B cell (primary cell): ENCODE results near the gene AKIRIN1. TPM values are rescaled to one million over a fixed set of nuclear protein-coding genes. Genes with fewer than 3 reads are reported as not detected.
"Not testable (repeated sequence)": the region's sequence is repeated elsewhere in the genome, so short reads cannot be mapped to it uniquely, and the experiment has no call there.

ENCODE experiments used
- ATAC-seq: fragments of 200-7000 bp; cut with Tn5 transposase; one replicate; pipeline ENCODE4 v1.10.0; 2021; ENCODE audit warnings: low read depth, mild to moderate bottlenecking, moderate number of reproducible peaks, moderate library complexity
- CTCF ChIA-PET: fragments of 350-600 bp; sonication (Branson Sonifier 250); formaldehyde crosslinking; loops from one replicate; lab custom pipeline; 2021; ENCODE audit warnings: antibody characterized with exemption, inconsistent platforms; lab: Charles Lee
- POLR2A ChIA-PET: fragments of 350-600 bp; sonication (Branson Sonifier 250); formaldehyde crosslinking; loops from one replicate; lab custom pipeline; 2021; ENCODE audit warnings: antibody characterized with exemption; lab: Charles Lee
- DNase-seq: peaks from one replicate; pipeline ENCODE4 v3.0.0; 2013
- H2AFZ ChIP-seq: 2 replicates; pipeline ENCODE4 v1.6.1; 2012; ENCODE audit warnings: mild to moderate bottlenecking, low read depth, low read length; ENCODE audit not compliant: insufficient read depth, poor library complexity, severe bottlenecking
- H3K27ac ChIP-seq, 2 donors: 1 replicate in 1 of 2; 2 replicates in 1 of 2; pipeline ENCODE4 v1.5.1; 2012 to 2013; ENCODE audit warnings: low read length in 2 of 2, mild to moderate bottlenecking in 2 of 2, moderate library complexity in 1 of 2
- H3K27me3 ChIP-seq, 4 experiments: fragments of 200-600 bp in 1 of 4; sonication (generic) in 1 of 4; replicated peaks in 1 of 4; 1 replicate in 2 of 4; 2 replicates in 2 of 4; pipeline versions ENCODE4 v1.6.1 to v1.7.0; 2013 to 2016; ENCODE audit warnings: low read length in 3 of 4, mild to moderate bottlenecking in 2 of 4, mixed read lengths in 1 of 4, moderate library complexity in 1 of 4; ENCODE audit not compliant: insufficient read depth in 4 of 4, control insufficient read depth in 3 of 4; ENCODE audit errors: control extremely low read depth in 1 of 4
- H3K36me3 ChIP-seq, 2 experiments: replicated peaks in 1 of 2; 1 replicate in 1 of 2; 2 replicates in 1 of 2; pipeline versions ENCODE4 v1.6.1 to v1.7.1; 2013; ENCODE audit warnings: low read length in 1 of 2; ENCODE audit not compliant: insufficient read depth in 2 of 2, control insufficient read depth in 1 of 2; ENCODE audit errors: control extremely low read depth in 1 of 2, extremely low read depth in 1 of 2
- H3K4me1 ChIP-seq, 2 donors: fragments of 200-600 bp in 1 of 2; sonication (generic) in 1 of 2; 1 replicate in 1 of 2; 2 replicates in 1 of 2; pipeline versions ENCODE4 v1.5.1 to v1.6.1; 2013 to 2017; ENCODE audit warnings: low read length in 2 of 2; ENCODE audit not compliant: control insufficient read depth in 2 of 2, insufficient read depth in 2 of 2
- H3K4me2 ChIP-seq: replicated peaks from 2 replicates; pipeline ENCODE3; 2012; ENCODE audit warnings: mild to moderate bottlenecking, low read depth, low read length; ENCODE audit not compliant: poor library complexity, severe bottlenecking
- H3K4me3 ChIP-seq, 5 experiments: fragments of 200-600 bp in 1 of 5; sonication (generic) in 1 of 5; 1 replicate in 3 of 5; 2 replicates in 2 of 5; pipeline versions ENCODE4 v1.5.1 to v1.7.0; 2011 to 2016; ENCODE audit warnings: low read length in 4 of 5, mild to moderate bottlenecking in 4 of 5, low read depth in 2 of 5, control low read depth in 1 of 5, moderate library complexity in 1 of 5; ENCODE audit not compliant: insufficient read depth in 1 of 5; ENCODE audit errors: control extremely low read depth in 1 of 5, extremely low read depth in 1 of 5
- H3K79me2 ChIP-seq: fragments of 200-600 bp; sonication (generic); one replicate; pipeline ENCODE4 v1.6.0; 2016; ENCODE audit warnings: low read length; ENCODE audit not compliant: control insufficient read depth, insufficient read depth
- H3K9ac ChIP-seq: fragments of 200-600 bp; sonication (generic); 2 replicates; pipeline ENCODE4 v1.6.1; 2017; ENCODE audit warnings: mild to moderate bottlenecking, low read length, moderate library complexity
- H3K9me3 ChIP-seq, 3 donors: one replicate each; pipeline versions ENCODE4 v1.6.1 to v1.7.1; 2013; ENCODE audit warnings: low read length in 2 of 3; ENCODE audit not compliant: control insufficient read depth in 2 of 3, insufficient read depth in 1 of 3; ENCODE audit errors: control extremely low read depth in 1 of 3
- H4K20me1 ChIP-seq: 2 replicates; pipeline ENCODE4 v1.6.0; 2012; ENCODE audit warnings: mild to moderate bottlenecking, low read length; ENCODE audit not compliant: insufficient read depth, control insufficient read depth, poor library complexity, severe bottlenecking
- H3K27ac Mint-ChIP-seq: one replicate; pipeline ENCODE4 v1.8.0; 2021; ENCODE audit warnings: mixed read lengths
- H3K27me3 Mint-ChIP-seq: one replicate; pipeline ENCODE4 v1.8.0; 2021; ENCODE audit warnings: mixed read lengths
- H3K4me1 Mint-ChIP-seq: one replicate; pipeline ENCODE4 v1.8.0; 2021; ENCODE audit warnings: mixed read lengths
- H3K4me3 Mint-ChIP-seq: one replicate; pipeline ENCODE4 v1.8.0; 2021; ENCODE audit warnings: mixed read lengths
- H3K9me3 Mint-ChIP-seq: one replicate; pipeline ENCODE4 v1.8.0; 2022; ENCODE audit warnings: mixed read lengths; ENCODE audit not compliant: insufficient read depth
- CTCF ChIP-seq: fragments of 200-600 bp; IDR thresholded peaks from one replicate; pipeline ENCODE4 v1.8.0; 2022; ENCODE audit warnings: antibody characterized with exemption, mild to moderate bottlenecking
- EZH2 ChIP-seq: IDR thresholded peaks from 2 replicates; pipeline ENCODE4 v1.6.1; 2012; ENCODE audit warnings: borderline replicate concordance, low read depth, mild to moderate bottlenecking, moderate library complexity, low read length; ENCODE audit not compliant: insufficient read depth, poor library complexity, severe bottlenecking
- WGBS: methylation state at CpG from one replicate; pipeline ENCODE4 v1.1.5; 2013; ENCODE audit warnings: missing lambda C conversion rate; ENCODE audit not compliant: insufficient coverage; 5-methylcytosine and 5-hydroxymethylcytosine counted together
- intact Hi-C: fragments of 100-400 bp; cut with micrococcal nuclease; formaldehyde crosslinking; loops from one replicate; pipeline ENCODE4 v1.10.0; 2022
- polyA plus RNA-seq: library from polyadenylated mRNA; depleted of rRNA; stranded (reverse); fragments of >200 nt; gene quantifications from 2 replicates; pipeline ENCODE4 v1.2.3, GENCODE V29; 2012
- total RNA-seq, 2 donors: library from RNA; stranded (reverse); fragments of 120-200 nt in 1 of 2; gene quantifications; 1 replicate in 1 of 2; 2 replicates in 1 of 2; pipeline versions ENCODE4 v1.2.3 to v1.2.4, GENCODE V29; 2013 to 2022

AKIRIN1 gene
- total and polyA plus RNA-seq, 2 donors (not counting 1 experiment from before 2014, with no cell fraction given) = 36.5 to 59.7 TPM

- ATAC-seq, H3K79me2 ChIP-seq, H3K27ac ChIP-seq, H2AFZ ChIP-seq, H4K20me1 ChIP-seq, CTCF ChIA-PET, H3K4me2 ChIP-seq, DNase-seq, H3K4me3 Mint-ChIP-seq, H3K4me3 ChIP-seq, H3K4me1 ChIP-seq, H3K9me3 Mint-ChIP-seq, H3K36me3 ChIP-seq, H3K27ac Mint-ChIP-seq, H3K27me3 Mint-ChIP-seq, intact Hi-C loops, H3K27me3 ChIP-seq, H3K4me1 Mint-ChIP-seq, H3K9ac ChIP-seq: not testable (repeated sequence)
- no CpG with 5 or more reads among the region's 1 CpG for WGBS
- POLR2A ChIA-PET = interaction anchor here (0.6 kb wide), 1 partner anchor 430 kb away, joined by 3 read pairs; no protein-coding TSS in a partner anchor
- peaks cover 0 to 17% (median 0%) of the 10 kb centered on the region in 3 donors for H3K9me3 ChIP-seq
Measured at GRCh38 chr1:38979380-38979779, 11.7 kb upstream of the AKIRIN1 start.

GRCh38 chr1:38989979-38990378 lies 1.1 kb upstream of the AKIRIN1 start:
- Histone ChIP-seq H3K27me3 (peaks cover 0 to 9% (median 0%) of the 10 kb centered on the region in 4 experiments), H3K4me2 (peak overlapping the region; percentile 88), H3K36me3 (peaks cover 0 to under 1% of the 10 kb centered on the region in 2 experiments), H3K27ac (peak overlapping the region; percentile 86 to 95), H2AFZ (peak overlapping the region; percentile 84), H3K4me3 (no peak overlapping the region), H3K9ac (no peak overlapping the region), H4K20me1 (peaks cover 39% of the 10 kb centered on the region), H3K9me3 (no peaks in the 10 kb centered on the region), H3K4me1 (peaks cover 19 to 22% of the 10 kb centered on the region in 2 donors), H3K79me2 (peaks cover 48% of the 10 kb centered on the region)
- H3K27me3 Mint-ChIP-seq = peaks cover 8% of the 10 kb centered on the region
- peaks cover 25% of the 10 kb centered on the region for H3K4me1 Mint-ChIP-seq
- no CpG with 5 or more reads among the region's 2 CpGs for WGBS
- H3K4me3 Mint-ChIP-seq = peak overlapping the region; percentile 89
- intact Hi-C loops = loop anchor here (1.0 kb wide), 1 partner anchor 131 kb away; the partner anchor contains the start of gene RRAGC
- no peak for TF ChIP-seq EZH2
- TF ChIP-seq CTCF = no peak
- no peak for DNase-seq
- H3K27ac Mint-ChIP-seq = peak overlapping the region; percentile 89
- ATAC-seq = no peak
- CTCF ChIA-PET = interaction anchor here (1.3 kb wide), 1 partner anchor 109 kb away, joined by 3 read pairs; no protein-coding TSS in a partner anchor
- H3K9me3 Mint-ChIP-seq = no peaks in the 10 kb centered on the region
- POLR2A ChIA-PET = no interaction called here
